ENCODE results near the gene HDGF.

Gene HDGF

GRCh38 chr1:156743367-156744302, 7.8 kb downstream of the HDGF start:
- TF ChIP-seq POLR2AphosphoS5 (IDR thresholded peaks at IDR 0.05; ENCODE audit: low read depth, low read length) (no peak), PAX5 (IDR thresholded peaks at IDR 0.05; ENCODE audit: insufficient read depth, low read length, severe bottlenecking) (no peak), POLR2A (IDR thresholded peaks at IDR 0.05; ENCODE audit: low read depth, low read length) (no peak), SPI1 (IDR thresholded peaks at IDR 0.05; ENCODE audit: low read depth, low read length) (no peak), TAF1 (IDR thresholded peaks at IDR 0.05; ENCODE audit: low read depth, low read length) (no peak), POU2F2 (IDR thresholded peaks at IDR 0.05; ENCODE audit: low read depth, low read length) (no peak)
- DNase-seq (ENCODE audit: insufficient read length, low spot score) (no peak), FAIRE-seq (no peak)

GRCh38 chr1:156742801-156743200, 8.7 kb downstream of the HDGF start:
- no peak for TF ChIP-seq TAF1 (IDR thresholded peaks at IDR 0.05; ENCODE audit: low read depth, low read length)
- no peak for TF ChIP-seq POU2F2 (IDR thresholded peaks at IDR 0.05; ENCODE audit: low read depth, low read length)
- TF ChIP-seq POLR2A (IDR thresholded peaks at IDR 0.05; ENCODE audit: low read depth, low read length): no peak
- no peak for TF ChIP-seq PAX5 (IDR thresholded peaks at IDR 0.05; ENCODE audit: insufficient read depth, low read length, severe bottlenecking)
- TF ChIP-seq SPI1 (IDR thresholded peaks at IDR 0.05; ENCODE audit: low read depth, low read length): no peak
- TF ChIP-seq POLR2AphosphoS5 (IDR thresholded peaks at IDR 0.05; ENCODE audit: low read depth, low read length): no peak
- no peak for FAIRE-seq
- DNase-seq (ENCODE audit: insufficient read length, low spot score): no peak

GRCh38 chr1:156742017-156742416, 9.5 kb downstream of the HDGF start:
- FAIRE-seq (no peak), DNase-seq (ENCODE audit: insufficient read length, low spot score) (no peak)

GRCh38 chr1:156741481-156741983, 9.9 kb downstream of the HDGF start:
- DNase-seq (ENCODE audit: insufficient read length, low spot score): no peak
- FAIRE-seq: no peak
- peak; percentile 55; the same call in 1 of the 2 replicates for TF ChIP-seq POLR2AphosphoS5 (IDR thresholded peaks at IDR 0.05; ENCODE audit: low read depth, low read length)
- TF ChIP-seq POLR2A (IDR thresholded peaks at IDR 0.05; ENCODE audit: low read depth, low read length): no peak
- no peak for TF ChIP-seq POU2F2 (IDR thresholded peaks at IDR 0.05; ENCODE audit: low read depth, low read length)
- 0 out of 2 replicates have a peak, but pooled peaks have one; percentile 24 for TF ChIP-seq TAF1 (IDR thresholded peaks at IDR 0.05; ENCODE audit: low read depth, low read length)
- no peak for TF ChIP-seq PAX5 (IDR thresholded peaks at IDR 0.05; ENCODE audit: insufficient read depth, low read length, severe bottlenecking)
- no peak for TF ChIP-seq SPI1 (IDR thresholded peaks at IDR 0.05; ENCODE audit: low read depth, low read length)

More at GRCh38 chr1:156742017-156742416, 9.5 kb downstream of the HDGF start:
- TF ChIP-seq POLR2A (IDR thresholded peaks at IDR 0.05; ENCODE audit: low read depth, low read length) (no peak), PAX5 (IDR thresholded peaks at IDR 0.05; ENCODE audit: insufficient read depth, low read length, severe bottlenecking) (no peak), POLR2AphosphoS5 (IDR thresholded peaks at IDR 0.05; ENCODE audit: low read depth, low read length) (no peak), POU2F2 (IDR thresholded peaks at IDR 0.05; ENCODE audit: low read depth, low read length) (no peak), SPI1 (IDR thresholded peaks at IDR 0.05; ENCODE audit: low read depth, low read length) (no peak), TAF1 (IDR thresholded peaks at IDR 0.05; ENCODE audit: low read depth, low read length) (no peak)

GRCh38 chr1:156740741-156741480, 10.6 kb downstream of the HDGF start, which contains the start of gene MRPL24:
MRPL24 (minus strand) TSS chr1:156741088; CDS start chr1:156738704, 2,384 bp downstream.
- TF ChIP-seq POU2F2 (IDR thresholded peaks at IDR 0.05; ENCODE audit: low read depth, low read length) (peak; percentile 27), POLR2AphosphoS5 (IDR thresholded peaks at IDR 0.05; ENCODE audit: low read depth, low read length) (0 out of 2 replicates have a peak, but pooled peaks have one; percentile 47), TAF1 (IDR thresholded peaks at IDR 0.05; ENCODE audit: low read depth, low read length) (peak; percentile 61), PAX5 (IDR thresholded peaks at IDR 0.05; ENCODE audit: insufficient read depth, low read length, severe bottlenecking) (peak; percentile 77), SPI1 (IDR thresholded peaks at IDR 0.05; ENCODE audit: low read depth, low read length) (peak; percentile 56), POLR2A (IDR thresholded peaks at IDR 0.05; ENCODE audit: low read depth, low read length) (peak; percentile 66)
- peak; percentile 98 for FAIRE-seq
- peak; percentile 87 for DNase-seq (ENCODE audit: insufficient read length, low spot score)

DNA sequence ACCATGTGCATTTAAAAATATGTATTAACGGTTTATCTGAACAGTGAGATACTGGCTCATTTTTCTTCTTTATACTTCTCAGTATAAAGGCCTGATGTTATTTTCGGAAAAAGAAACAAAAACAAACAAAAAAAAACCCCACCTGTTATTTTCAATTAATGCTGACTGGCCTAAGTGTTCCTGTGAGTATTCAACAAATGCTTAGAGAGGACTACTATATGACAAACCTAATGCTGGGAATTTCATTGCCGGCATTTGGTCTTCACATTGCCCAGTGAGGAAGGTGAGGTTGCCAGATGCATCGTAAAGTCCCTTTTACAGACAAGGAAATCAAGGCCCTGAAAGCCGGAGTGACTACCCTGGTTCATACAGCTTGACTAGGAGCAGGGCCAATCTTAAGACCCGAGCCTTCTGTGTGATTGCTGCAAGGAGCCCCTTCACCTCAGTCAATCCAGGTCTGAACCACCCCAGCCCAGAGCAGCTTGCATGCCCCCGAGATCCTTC, 11.2 kb downstream of the HDGF start:
- FAIRE-seq (peak; percentile 58), DNase-seq (ENCODE audit: insufficient read length, low spot score) (no peak)
- TF ChIP-seq POLR2AphosphoS5 (IDR thresholded peaks at IDR 0.05; ENCODE audit: low read depth, low read length): no peak
- TF ChIP-seq TAF1 (IDR thresholded peaks at IDR 0.05; ENCODE audit: low read depth, low read length): no peak
- TF ChIP-seq SPI1 (IDR thresholded peaks at IDR 0.05; ENCODE audit: low read depth, low read length): no peak
- TF ChIP-seq POU2F2 (IDR thresholded peaks at IDR 0.05; ENCODE audit: low read depth, low read length): no peak
- no peak for TF ChIP-seq PAX5 (IDR thresholded peaks at IDR 0.05; ENCODE audit: insufficient read depth, low read length, severe bottlenecking)
- 0 out of 2 replicates have a peak, but pooled peaks have one; percentile 12 for TF ChIP-seq POLR2A (IDR thresholded peaks at IDR 0.05; ENCODE audit: low read depth, low read length)

DNA sequence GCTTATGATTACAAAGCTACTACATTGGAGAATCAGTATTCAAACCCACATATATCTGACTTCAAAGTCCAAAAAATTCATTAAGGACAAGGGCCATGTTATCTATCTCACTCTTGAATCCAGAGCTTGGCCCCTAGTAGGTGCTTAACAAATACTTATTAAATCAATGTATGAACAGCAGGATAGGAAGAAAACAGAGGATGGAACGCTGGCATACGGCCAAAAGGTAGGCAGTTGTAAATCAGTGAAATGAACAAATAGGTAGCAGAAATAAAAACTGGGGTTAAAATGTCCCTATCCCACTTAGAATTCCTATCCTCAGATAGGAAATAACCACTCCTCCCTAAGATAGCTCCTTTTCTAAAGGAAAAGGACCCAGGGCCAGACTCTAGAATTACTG, 12.6 kb downstream of the HDGF start:
- TF ChIP-seq POLR2A (IDR thresholded peaks at IDR 0.05; ENCODE audit: low read depth, low read length) (no peak), POLR2AphosphoS5 (IDR thresholded peaks at IDR 0.05; ENCODE audit: low read depth, low read length) (no peak), TAF1 (IDR thresholded peaks at IDR 0.05; ENCODE audit: low read depth, low read length) (no peak), POU2F2 (IDR thresholded peaks at IDR 0.05; ENCODE audit: low read depth, low read length) (no peak), PAX5 (IDR thresholded peaks at IDR 0.05; ENCODE audit: insufficient read depth, low read length, severe bottlenecking) (no peak), SPI1 (IDR thresholded peaks at IDR 0.05; ENCODE audit: low read depth, low read length) (no peak)
- FAIRE-seq (no peak), DNase-seq (ENCODE audit: insufficient read length, low spot score) (no peak)

DNA sequence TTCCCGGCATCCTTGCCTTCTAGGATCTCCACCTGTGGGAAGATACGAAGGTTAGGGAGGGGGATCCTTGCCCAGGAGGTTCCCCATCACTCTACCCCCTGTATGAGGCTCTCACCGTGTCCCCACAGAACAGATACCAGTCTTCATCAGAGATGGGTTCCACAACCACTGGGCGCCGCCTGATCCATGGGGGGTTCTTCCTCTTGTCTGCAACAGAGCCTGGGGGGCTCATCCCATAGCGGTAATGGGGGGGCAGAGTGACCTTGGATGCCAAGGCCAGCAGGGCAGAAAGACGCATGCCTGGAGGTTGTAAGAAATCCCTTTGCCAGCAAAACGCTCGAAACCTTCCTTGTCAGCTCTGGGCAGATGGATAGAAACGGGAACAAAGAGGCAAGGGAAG, 13.1 kb downstream of the HDGF start:
- TF ChIP-seq TAF1 (IDR thresholded peaks at IDR 0.05; ENCODE audit: low read depth, low read length): no peak
- TF ChIP-seq POU2F2 (IDR thresholded peaks at IDR 0.05; ENCODE audit: low read depth, low read length): no peak
- TF ChIP-seq PAX5 (IDR thresholded peaks at IDR 0.05; ENCODE audit: insufficient read depth, low read length, severe bottlenecking): no peak
- TF ChIP-seq SPI1 (IDR thresholded peaks at IDR 0.05; ENCODE audit: low read depth, low read length): no peak
- no peak for TF ChIP-seq POLR2A (IDR thresholded peaks at IDR 0.05; ENCODE audit: low read depth, low read length)
- TF ChIP-seq POLR2AphosphoS5 (IDR thresholded peaks at IDR 0.05; ENCODE audit: low read depth, low read length): no peak
- no peak for DNase-seq (ENCODE audit: insufficient read length, low spot score)
- FAIRE-seq: no peak

Measured in GM12891 (cell line).